Measurements from ENCODE around the gene CSTF1.

Gene CSTF1

GRCh38 chr20:56392132-56392880, at the start of gene CSTF1, which contains the start of gene AURKA:
Gene CSTF1, plus strand, starts transcription at chr20:56392645. Its CDS starts 2,908 bp downstream, at chr20:56395553.
Gene AURKA, minus strand, starts transcription at chr20:56392215. Its CDS starts 4,018 bp downstream, at chr20:56388197.
- DNase-seq (ENCODE audit: low read depth in 1 of 2, low spot score in 1 of 2) = peak; percentile 98 to 100

DNA sequence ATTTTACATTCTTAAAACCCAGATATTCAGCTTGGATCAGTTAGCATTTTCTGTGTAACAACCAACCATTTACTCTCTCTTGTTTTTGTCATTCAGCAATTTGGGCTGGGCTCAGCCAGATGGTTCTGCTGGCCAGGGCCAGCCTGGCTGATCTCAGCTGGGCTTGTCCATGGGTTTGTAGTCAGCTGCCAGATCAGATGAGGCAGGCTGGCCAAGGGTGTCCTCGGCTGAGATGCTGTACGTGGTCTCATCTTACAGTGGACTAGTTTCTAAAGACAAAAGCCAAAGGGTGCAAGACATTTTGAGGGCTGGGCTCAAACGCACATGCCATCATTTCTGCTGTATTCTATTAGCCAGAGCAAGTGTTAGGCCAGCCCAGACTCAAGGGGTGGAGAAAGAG, 49.7 kb upstream of the CSTF1 start:
- DNase-seq (ENCODE audit: low read depth in 1 of 2, low spot score in 1 of 2) = no peak

DNA sequence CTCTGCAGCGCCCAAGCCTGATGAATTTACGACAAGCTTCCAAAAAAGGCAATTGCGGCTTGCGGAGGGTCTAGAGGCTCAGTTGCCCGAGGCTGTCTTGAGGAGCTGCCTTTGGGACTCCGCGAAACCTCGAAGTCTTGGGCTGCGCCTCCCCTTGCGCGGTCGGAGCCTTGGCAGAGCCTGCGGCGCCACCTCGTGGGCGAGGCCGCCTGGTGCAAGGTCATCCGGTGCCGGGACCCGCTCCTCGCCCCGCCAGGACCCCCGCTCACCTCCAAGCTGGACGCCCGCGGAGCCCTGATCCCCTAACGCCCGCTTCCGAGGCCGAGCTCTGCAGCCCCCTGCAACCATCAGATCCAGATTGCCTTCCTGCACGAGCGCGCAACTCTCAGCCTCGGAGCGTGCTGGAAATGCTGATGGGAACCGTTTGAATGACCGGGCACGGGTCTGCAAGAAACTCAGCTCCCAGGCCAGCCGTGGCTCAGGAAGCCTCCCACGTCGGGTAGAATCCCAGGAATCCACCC, 48.5 kb upstream of the CSTF1 start:
- DNase-seq (ENCODE audit: low read depth in 1 of 2, low spot score in 1 of 2) = no peak

DNA sequence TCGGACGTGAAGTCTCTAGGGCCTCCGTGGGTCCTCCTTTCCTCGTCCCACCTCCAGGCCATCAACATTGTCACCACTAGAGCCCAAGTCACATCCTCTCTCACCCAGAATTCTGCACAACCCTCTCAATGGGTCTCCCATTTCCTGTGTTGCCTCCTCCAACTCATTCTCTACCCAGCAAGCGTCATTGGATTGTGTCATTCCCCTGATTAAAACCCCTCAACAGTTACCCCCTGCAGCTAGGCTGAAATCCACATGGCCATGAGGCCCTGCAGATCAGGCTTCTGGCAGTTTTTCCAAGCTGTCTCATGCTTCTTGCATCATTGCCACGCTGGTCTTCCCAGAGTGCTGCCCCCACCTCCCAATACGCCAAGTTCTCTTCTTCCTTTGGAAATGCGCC, 46.5 kb upstream of the CSTF1 start:
- DNase-seq (ENCODE audit: low read depth in 1 of 2, low spot score in 1 of 2) = no peak

GRCh38 chr20:56347628-56348304, 44.7 kb upstream of the CSTF1 start:
- no peak for DNase-seq (ENCODE audit: low read depth in 1 of 2, low spot score in 1 of 2)

DNA sequence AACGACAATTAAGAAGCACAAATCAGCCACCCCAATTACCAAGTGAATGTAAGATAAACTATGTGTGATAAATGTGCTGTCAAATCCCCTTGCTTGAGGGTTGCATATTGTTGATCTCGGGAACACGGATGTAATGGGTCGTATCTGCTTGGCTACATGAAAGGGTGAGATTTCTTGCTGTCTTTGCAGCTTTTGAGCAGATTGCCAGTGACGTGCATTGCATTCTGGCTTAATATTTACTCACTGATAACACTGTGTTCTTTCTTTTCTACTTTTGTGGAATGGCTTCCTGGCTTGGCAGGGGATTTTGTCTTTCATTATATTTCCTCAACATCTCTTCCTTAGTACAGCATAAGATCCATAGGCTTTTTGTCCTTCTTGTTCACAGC, 44.1 kb upstream of the CSTF1 start:
- DNase-seq (ENCODE audit: low read depth in 1 of 2, low spot score in 1 of 2) = no peak

- DNase-seq (ENCODE audit: low read depth in 1 of 2, low spot score in 1 of 2) = no peak
Observed at GRCh38 chr20:56348746-56349145, 43.7 kb upstream of the CSTF1 start.

DNA sequence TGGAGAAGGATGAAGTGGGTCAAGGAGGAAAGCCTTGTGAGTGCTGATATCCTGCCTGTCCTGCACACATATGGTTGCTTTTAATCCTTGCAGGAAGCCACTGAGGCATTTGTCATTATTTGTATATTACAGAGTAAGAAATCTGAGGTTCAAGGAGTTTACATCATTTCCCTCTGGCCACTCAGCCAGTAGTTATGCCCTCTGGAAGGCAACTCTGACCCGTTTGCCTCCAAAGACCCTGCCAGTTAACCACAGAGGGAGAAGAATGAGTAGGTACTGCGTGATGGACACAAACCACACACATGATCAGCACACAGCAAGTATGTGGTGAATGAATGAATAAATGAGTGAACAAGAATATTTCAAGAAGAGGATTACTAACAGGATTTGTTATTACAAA, 41.6 kb upstream of the CSTF1 start:
- no peak for DNase-seq (ENCODE audit: low read depth in 1 of 2, low spot score in 1 of 2)

- DNase-seq (ENCODE audit: low read depth in 1 of 2, low spot score in 1 of 2) = no peak
Observed at GRCh38 chr20:56352345-56353055, 39.9 kb upstream of the CSTF1 start.

DNA sequence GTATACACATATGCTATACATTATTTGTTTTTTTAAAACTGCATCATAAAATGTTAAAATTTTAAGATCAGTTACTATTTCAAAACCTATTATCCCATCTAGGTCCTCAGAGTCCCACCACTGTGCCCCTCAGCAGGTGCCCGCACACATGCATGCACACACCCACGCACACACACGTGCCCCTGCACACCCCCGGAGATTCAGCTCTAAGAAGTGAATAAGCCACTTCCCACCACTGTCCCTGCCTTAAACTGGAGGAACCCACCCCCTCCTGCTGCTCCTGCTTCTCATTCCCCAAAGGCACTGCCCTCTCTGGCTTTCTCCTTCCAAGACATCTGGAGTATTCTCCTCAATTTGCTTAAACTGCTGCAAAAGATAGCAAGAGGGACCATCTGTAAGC, 39.1 kb upstream of the CSTF1 start:
- no peak for DNase-seq (ENCODE audit: low read depth in 1 of 2, low spot score in 1 of 2)

- DNase-seq (ENCODE audit: low read depth in 1 of 2, low spot score in 1 of 2) = no peak
Observed at GRCh38 chr20:56358070-56358469, 34.4 kb upstream of the CSTF1 start.

DNA sequence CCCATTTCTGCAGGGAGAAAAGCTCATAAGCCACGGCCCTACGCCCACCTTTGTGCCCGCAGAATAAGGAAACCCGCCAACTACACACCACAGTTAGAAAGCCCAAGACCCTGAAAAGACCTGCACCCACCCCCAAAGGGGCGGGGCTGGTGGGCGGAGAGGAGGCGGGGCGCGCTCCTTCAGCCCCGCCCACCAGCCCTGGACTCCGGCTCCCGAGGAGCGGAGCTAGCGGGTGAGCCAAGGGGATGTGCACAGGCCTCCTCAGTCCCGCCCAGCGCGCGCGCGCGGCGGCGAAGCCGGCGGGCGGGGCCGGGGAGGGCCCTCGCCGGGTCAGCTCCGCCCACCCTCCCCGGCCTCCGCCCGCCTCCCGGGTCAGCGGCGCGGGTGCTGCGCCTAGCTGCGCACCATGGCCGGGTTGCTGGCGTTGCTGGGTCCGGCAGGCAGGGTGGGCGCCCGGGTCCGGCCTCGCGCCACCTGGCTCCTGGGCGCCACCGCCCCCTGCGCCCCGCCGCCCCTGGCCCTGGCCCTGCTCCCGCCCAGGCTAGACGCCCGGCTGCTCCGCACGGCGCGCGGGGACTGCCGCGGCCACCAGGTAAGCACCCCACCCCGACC, 33.7 kb upstream of the CSTF1 start, which contains the start of gene FAM210B:
Gene FAM210B, plus strand, starts transcription at position 375 of the 612 bp plus-strand sequence. Its CDS starts 32 bp downstream, at position 407.
- DNase-seq (ENCODE audit: low read depth in 1 of 2, low spot score in 1 of 2) = peak; percentile 59 to 77

GRCh38 chr20:56359212-56360132, 33.0 kb upstream of the CSTF1 start:
- no peak for DNase-seq (ENCODE audit: low read depth in 1 of 2, low spot score in 1 of 2)

GRCh38 chr20:56360133-56360907, 32.1 kb upstream of the CSTF1 start:
- DNase-seq (ENCODE audit: low read depth in 1 of 2, low spot score in 1 of 2) = no peak

- DNase-seq (ENCODE audit: low read depth in 1 of 2, low spot score in 1 of 2) = no peak
Observed at GRCh38 chr20:56360908-56361205, 31.6 kb upstream of the CSTF1 start.

DNA sequence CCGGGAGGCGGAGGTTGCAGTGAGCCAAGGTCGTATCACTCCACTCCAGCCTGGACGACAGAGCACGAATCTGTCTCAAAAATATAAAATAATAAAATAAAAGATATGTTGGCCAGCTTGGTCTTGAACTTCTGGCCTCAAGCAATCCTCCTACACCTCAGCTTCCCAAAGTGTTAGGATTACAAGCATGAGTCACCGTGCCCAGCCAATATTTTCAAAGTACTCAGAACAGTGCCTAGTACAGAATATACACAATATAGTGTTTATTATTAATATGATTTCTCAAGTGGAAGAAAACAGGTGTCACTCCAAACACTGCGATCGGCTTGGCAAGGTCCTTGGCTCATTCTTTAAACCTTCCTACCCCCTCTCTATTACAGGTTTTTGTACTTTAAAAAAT, 30.5 kb upstream of the CSTF1 start:
- no peak for DNase-seq (ENCODE audit: low read depth in 1 of 2, low spot score in 1 of 2)

DNA sequence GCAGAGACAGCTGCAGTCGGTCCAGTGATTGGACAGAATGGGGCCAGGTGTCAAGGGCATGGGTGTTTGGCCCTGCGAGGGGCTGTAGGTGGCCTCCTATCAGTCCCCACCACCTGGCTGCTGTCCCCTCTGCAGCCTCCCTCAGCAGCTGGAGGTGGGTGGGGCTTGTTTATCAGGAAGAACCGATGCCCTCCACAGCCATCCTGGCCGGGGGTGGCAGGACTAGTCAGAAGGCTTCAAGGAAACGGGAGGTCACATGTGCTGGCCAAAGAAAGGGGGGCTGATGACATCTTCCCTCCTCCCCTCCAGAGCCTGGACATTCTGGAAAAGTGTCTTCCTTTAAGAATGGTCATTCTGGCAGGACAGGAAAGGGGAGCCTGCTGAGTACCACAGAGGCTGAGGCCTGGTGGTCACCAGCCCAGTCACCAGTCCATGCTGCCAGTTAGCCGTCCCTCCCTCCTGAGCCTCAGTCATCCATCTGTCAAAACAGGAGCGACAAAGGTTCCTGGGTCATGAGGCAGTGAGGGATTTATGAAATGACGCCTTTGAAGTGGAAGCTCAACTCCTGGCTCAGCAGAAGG, 29.5 kb upstream of the CSTF1 start:
- no peak for DNase-seq (ENCODE audit: low read depth in 1 of 2, low spot score in 1 of 2)

DNA sequence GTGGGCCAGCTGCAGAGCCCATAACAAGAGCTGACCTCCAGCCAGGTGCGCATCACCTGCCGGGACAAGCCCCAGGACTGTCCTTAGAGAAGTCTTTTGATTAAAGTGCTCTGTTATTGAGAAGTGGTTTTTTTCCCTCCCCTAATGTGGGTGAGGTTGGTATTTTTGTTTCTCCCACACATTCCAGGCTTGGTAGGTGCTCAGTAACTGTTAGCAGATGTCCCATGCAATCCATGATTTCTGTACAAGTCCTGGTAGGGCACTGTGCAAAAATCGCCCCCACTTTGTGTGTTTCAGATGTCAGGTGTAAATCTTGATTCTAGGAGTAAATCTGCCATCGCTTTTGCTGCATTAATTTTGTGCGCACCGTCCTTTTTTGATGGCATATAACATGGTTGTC, 29.0 kb upstream of the CSTF1 start:
- no peak for DNase-seq (ENCODE audit: low read depth in 1 of 2, low spot score in 1 of 2)

Data from activated T-helper 1 cell treated with anti-CD3 and anti-CD28 coated beads, Interleukin-2, amount 50 U/mL, for 16 hours (primary cell).